GM11168 (cell line): ENCODE results near the gene NFAM1.

Source experiments
- in situ Hi-C: fragments of 300-500 bp; cut with MboI; formaldehyde crosslinking; loops from one replicate; pipeline ENCODE4 v1.12.0; 2022; ENCODE audit warnings: low sequenced_read_pairs; ENCODE audit not compliant: unreplicated experiment

Gene NFAM1, protein sequence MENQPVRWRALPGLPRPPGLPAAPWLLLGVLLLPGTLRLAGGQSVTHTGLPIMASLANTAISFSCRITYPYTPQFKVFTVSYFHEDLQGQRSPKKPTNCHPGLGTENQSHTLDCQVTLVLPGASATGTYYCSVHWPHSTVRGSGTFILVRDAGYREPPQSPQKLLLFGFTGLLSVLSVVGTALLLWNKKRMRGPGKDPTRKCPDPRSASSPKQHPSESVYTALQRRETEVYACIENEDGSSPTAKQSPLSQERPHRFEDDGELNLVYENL

GRCh38 chr22:42432020-42432596, at the start of gene NFAM1:
TSS of gene NFAM1 (minus strand) at chr22:42432403. CDS start at chr22:42432357, 46 bp downstream.
- in situ Hi-C loops, result loop anchor here (5.0 kb wide), 1 partner anchor 265 kb away; no protein-coding TSS in a partner anchor

- in situ Hi-C loops, result no loop called here
Measured at GRCh38 chr22:42475122-42475521, 42.9 kb upstream of the NFAM1 start.

DNA sequence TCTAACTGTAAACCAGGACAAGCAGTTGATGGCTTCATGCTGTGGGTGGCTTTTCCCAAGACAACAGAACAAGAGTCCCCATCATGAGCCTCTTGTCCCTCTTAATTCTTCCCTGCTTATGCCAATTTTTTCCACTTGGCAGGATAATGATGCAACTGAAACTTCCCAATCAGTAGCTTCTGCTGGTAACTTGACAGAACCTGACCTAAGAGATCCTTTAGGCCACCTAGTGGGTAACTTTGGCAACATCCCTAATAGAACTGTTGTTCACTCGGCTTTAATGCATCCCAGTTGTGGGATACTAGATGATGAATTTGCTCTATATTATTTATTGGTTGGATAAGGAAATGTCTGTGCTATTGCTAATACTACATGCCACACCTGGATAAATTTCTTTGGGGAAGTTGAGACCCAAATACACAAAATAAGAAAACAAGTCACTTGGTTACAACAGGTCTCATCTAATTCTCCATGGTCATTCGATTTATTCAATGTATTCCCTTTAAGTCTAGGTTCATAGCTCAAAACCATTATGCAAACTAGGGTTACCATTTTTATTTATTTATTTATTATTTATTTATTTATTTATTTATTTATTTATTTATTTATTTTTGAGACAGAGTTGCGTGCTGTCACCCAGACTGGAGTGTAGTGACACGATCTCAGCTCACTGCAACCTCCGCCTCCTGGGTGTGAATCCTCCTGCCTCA, 41.4 kb upstream of the NFAM1 start:
- in situ Hi-C loops, result no loop called here

DNA sequence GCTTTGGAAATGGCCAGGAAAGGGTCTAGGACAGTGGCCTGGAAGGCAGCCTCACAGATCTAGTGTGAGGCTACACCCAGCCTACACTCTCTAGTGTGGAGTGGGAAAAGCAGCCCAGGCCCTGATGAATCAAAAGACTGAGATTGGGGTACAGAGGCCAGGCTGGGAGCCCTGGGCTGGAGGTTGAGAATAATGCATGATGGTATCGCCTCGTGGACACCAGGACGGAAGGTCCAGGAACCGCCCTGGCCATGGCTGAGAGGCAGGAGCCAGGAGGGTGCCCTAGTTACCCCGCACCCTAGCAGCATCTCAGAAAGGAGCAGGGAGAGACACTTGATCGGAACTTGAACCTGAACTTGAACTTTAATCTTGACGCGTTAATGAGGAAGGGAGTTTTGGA, 40.5 kb upstream of the NFAM1 start:
- in situ Hi-C loops, result no loop called here

DNA sequence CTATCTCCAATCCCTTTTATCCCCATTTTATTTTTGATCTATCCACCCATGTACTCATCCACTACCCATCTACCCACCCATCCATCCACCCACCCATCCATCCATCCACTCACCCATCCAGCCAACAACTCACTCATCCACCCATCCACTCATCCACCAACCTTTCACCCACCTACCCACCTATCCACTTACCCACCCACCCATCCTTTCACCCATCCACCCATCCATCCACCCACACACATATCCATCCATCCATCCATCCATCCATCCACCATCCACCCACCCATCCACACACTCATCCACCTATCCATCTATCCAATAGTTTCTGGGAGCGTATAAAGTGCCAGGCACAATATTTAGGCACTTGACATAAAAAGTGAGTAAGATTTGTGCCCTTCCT, 39.2 kb upstream of the NFAM1 start:
- in situ Hi-C loops, result no loop called here

- in situ Hi-C loops, result no loop called here
Measured at GRCh38 chr22:42470366-42471082, 38.3 kb upstream of the NFAM1 start.

DNA sequence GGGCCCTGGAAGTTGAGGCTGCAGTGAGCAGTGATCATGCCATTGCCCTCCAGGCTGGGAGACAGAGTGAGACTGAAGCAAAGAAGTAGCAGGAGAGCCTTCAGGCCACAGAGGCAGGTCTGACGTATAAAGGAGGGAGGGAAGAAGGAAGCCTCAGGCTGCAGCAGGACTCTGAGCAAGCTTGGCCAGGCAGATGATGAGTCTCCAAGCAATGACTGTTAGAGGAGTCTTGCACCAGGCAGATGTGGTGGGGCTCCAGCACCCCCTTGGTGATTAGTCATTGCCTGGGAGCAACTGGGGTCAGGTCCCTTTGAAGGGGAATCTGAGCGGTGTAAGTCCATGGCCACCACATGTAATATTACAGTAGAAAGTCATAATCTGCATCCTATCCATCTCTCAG, 36.6 kb upstream of the NFAM1 start:
- in situ Hi-C loops, result no loop called here

DNA sequence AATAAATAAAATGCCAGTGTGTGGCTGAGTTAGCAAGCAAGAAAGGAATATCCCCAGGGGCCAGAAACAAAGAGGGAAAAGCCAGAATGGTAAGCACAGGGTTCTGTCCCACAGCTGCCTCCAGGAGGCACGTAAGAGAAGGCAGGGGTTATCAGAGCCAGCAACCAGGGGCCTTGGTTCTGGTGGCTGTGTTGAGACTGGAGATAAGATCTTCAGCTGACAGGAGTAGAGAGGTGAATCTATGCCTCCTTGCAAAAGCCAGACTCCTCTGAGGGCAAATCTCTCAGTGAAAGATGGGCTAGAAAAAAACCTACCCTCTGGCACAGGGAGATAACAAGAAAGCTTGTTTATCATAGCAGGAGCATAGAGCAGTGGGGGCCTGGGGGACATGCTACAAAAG, 29.8 kb upstream of the NFAM1 start:
- in situ Hi-C loops, result no loop called here

GRCh38 chr22:42461511-42461910, 29.3 kb upstream of the NFAM1 start:
- in situ Hi-C loops, result no loop called here

DNA sequence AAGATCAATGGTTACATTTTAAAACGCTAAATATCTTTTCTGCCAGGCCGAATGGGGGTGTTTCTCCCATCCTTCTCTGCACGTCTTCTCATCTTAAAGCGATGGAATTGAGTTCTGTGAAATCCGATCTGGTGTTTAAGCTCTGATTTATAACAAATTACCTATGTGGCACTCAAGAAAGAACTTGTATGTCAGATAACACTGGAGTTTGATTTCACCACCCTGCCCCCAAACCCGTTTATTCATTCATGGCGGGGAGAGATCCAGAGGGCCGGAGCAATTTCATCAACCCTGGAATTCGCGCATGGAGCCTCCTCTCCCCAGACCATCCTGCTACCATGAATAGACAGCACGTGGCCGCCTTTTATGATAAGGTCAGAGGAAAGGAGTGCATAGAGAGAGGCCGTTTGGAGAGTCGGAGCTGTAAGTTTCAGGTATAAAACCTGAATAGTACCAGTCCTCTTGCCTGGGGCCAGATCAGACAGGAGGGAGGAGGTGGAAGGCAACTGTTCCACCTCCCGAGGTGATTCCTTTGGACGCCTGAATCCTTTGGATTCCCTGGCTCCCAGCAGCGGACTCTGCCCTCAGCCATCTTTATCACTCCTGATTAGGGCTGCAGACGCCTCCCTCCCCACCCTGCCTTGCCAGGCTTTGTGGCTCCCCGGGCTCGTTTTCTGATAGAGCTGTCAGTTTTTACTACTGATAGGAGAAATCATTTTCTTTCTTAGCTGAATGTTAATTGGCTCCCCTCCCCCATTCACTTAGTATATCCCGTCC, 27.3 kb upstream of the NFAM1 start:
- in situ Hi-C loops, result no loop called here

DNA sequence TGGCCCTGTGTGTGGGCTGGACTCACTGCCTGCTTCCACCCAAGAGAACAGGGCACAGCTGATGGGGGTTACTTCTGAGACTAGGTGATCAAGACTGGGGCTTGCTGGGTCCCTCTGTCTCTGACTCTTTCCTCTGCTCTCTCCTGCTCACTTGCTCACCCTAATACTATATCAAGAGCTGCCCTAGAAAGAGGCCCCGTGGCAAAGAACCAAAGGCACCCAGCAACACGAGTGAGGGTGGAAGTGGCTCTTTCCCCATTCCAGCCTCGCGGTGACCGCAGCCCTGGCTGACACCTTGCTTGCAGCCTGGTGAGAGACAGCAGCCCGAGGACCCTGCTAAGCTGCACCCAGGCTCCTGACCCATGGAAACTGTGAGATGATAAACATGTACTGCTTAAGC, 20.7 kb upstream of the NFAM1 start:
- in situ Hi-C loops, result no loop called here

DNA sequence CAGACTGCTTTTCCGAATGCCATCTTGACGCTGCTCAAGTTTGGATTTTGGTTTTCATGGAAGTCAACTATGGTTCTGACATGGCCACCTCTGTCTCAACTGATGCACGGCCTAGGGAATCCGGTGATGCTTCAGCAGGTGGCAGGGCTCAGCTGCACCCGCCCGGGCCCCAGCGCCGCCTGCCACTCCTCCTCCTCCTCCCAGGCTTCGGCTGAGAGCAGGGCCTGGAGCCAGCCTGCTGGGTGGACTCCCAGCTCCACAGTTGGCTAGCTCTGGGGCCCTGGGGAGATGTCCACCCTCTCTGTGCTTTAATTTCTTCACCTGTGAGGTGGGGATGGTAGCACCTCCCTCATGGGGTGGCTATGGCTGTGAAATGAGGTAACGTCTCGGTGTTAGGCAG, 20.3 kb upstream of the NFAM1 start:
- in situ Hi-C loops, result no loop called here

GRCh38 chr22:42451499-42452145, 19.4 kb upstream of the NFAM1 start:
- in situ Hi-C loops, result no loop called here

- in situ Hi-C loops, result no loop called here
Measured at GRCh38 chr22:42450862-42451261, 18.7 kb upstream of the NFAM1 start.

GRCh38 chr22:42446151-42446550, 13.9 kb upstream of the NFAM1 start:
- in situ Hi-C loops, result loop anchor here (10.0 kb wide), 1 partner anchor 491 kb away; the partner anchor contains the start of gene SMIM45

DNA sequence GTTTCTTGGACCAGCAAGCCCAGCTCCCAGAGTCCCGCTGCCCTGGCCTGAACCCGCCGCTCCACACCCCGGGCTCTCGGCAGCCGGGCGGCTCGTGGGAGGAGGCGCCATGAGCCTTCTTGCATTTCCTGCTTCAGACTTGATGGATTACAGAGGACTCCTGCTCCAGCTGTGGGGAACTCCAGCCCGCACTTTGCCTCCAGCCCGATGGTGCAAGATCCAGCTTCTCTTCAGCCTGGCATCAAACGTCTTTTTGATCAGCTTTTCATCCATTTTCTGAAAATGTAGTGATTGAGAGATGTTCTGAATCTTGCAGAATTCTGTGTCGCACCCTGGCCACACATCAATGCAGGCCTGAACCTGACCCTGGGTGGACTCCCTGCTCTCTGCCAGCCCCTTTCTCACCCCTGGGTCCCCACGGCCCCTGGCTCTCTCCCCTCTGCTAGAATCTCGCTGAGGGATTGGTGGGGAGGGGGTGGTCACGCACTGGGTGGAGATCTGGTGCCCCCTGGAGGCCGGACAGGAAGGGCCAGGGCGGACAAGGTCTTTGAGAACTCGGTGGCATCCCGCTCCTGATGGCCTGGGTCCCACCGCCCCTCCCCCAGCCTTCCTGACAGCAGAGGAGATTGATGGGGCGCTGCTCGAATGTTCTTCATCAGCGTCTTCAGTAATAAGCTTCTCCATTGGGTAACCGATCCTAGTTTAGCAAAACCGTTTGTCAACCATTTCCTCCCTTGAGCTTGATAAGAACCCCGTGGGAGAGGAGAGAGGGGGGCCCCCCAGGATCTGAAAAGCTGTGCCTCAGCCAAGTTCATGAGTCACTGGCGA, 12.1 kb upstream of the NFAM1 start:
- in situ Hi-C loops, result loop anchor here (10.0 kb wide), 1 partner anchor 489 kb away; the partner anchor contains the start of gene SMIM45

DNA sequence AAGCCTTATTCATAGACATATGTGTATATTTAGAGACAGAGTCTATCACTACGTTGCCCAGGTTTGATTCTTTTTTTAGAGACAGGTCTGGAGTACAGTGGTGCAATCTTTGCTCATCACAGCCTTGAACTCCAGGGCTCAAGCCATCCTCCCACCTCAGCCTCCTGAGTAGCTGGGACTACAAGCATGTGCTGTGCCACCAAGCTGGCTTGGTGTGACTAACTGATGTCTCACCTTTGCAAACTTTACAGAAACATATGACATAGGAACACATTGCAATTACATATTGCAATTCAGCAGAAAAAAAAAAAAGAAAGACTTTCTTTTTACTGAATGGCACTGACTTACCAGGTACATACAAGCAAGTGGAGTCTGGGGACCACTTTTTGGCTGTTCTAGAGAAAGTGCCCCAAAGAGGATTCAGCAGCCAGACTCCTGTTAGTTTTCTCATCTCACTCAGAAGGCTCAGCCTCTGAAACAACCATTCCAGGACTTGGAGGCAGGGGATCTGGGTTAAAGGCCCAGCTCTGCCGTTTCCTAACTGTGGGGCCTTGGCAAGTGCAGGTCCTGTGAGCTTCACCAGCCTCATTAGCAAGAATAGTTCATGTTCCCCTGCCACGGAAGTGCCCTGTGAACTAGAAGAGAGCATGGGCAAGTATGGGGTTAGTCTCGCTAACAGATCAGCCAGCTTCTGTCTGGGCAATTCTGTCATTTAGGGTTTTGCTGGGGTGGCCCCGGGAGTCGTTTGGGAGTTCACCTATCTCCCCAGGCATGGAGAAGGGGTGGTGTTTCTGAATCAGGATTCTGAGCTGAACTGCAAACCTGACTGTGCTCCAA, 11.3 kb upstream of the NFAM1 start:
- in situ Hi-C loops, result loop anchor here (10.0 kb wide), 1 partner anchor 489 kb away; the partner anchor contains the start of gene SMIM45

- in situ Hi-C loops, result loop anchor here (10.0 kb wide), 1 partner anchor 488 kb away; the partner anchor contains the start of gene SMIM45
Measured at GRCh38 chr22:42442748-42443147, 10.5 kb upstream of the NFAM1 start.
